ENCODE results near the gene OR1J1.
A peak's percentile ranks its signal among the peaks of the same experiment; 100 is the strongest.

OR1J1 gene, protein sequence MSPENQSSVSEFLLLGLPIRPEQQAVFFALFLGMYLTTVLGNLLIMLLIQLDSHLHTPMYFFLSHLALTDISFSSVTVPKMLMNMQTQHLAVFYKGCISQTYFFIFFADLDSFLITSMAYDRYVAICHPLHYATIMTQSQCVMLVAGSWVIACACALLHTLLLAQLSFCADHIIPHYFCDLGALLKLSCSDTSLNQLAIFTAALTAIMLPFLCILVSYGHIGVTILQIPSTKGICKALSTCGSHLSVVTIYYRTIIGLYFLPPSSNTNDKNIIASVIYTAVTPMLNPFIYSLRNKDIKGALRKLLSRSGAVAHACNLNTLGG

DNA sequence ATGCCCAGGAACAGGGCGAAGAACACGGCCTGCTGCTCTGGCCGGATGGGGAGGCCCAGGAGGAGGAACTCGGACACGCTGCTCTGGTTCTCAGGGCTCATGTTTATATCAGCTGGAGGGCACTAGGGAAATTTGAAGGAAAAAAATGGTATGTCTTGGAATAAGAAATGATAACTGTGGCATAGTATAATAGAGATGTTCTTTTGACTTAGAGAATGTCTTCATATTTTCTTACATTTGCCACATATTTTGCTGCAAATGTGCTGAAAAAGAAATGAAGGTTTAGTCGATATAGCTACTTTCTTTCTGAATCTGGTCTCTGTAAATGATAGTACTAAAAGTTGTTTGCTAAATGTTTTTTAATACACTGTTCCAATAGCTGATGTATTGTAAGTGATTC is at the start of gene OR1J1:
OR1J1 (minus strand) TSS at position 101 of the 400 bp plus-strand sequence; CDS start at position 101, 0 bp downstream.
- no peak for DNase-seq

DNA sequence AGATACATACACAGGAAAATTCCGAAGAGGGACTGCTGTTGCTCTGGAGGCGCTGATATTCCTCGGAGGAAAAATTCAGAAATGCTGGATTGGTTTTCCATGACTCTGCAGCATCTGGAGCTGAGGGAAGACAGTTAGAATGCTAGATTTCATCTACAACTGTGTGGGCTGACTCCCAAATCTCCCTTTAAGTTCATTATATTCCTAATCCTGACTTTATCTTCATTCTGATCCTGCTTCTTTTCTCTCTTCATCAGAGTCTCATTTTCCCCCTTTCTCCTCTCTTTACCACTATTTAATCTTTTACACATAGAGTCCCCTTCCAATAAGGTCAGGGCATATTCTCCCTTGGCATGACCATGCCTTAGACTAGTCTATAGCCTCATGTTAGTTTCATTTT is 49.5 kb upstream of the OR1J1 start, which contains the start of gene OR1N1:
OR1N1 (minus strand) TSS at position 101 of the 400 bp plus-strand sequence; CDS start at position 101, 0 bp downstream.
- DNase-seq, result no peak

DNA sequence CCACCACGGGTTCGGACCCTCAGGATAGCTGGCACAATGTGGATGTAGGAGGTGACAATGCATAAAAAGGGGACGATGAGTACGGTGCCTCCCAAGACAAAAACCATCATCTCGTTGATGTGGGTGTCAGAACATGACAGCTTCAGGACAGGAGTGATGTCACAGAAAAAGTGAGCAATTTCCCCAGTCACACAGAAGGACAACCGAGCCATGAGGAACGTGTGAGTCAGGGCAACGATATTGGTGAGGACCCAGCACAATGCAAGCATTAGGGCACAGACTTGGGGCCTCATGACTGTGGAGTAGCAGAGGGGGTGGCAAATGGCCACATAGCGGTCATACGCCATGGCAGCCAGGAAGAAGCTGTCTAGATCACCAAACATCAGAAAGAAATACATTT is 48.9 kb upstream of the OR1J1 start:
- DNase-seq, result no peak

DNA sequence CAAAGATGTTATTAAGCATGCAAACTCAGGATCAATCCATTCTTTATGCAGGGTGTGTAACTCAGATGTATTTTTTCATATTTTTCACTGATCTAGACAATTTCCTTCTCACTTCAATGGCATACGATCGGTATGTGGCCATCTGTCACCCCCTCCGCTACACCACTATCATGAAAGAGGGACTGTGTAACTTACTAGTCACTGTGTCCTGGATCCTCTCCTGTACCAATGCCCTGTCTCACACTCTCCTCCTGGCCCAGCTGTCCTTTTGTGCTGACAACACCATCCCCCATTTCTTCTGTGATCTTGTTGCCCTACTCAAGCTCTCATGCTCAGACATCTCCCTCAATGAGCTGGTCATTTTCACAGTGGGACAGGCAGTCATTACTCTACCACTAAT is 41.6 kb upstream of the OR1J1 start:
- DNase-seq, result no peak

GRCh38 chr9:122518841-122519240 is 41.1 kb upstream of the OR1J1 start, which contains the start of gene OR1J4:
TSS of gene OR1J4 (plus strand) at chr9:122519141. CDS start at chr9:122519141, 0 bp downstream.
- no peak for DNase-seq

DNA sequence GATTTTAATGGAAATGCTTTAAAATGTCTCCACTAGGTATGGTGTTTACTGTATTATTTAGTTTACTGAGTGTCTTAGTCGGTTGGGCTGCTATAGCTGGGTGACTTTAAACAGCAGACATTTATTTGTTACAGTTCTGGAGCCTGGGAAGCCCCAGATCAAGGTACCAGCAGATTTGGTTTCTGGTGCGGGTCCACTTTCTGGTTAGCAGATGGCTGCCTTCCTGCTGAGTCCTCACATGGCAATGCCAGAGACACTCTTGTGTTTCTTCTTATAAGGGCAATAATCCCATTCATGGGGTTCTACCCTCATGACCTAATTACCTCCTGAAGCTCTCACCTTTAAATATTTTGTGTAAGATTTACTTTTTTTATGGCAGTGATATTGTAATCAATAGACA is 40.5 kb upstream of the OR1J1 start:
- no peak for DNase-seq

- DNase-seq, result no peak
Measured at GRCh38 chr9:122510502-122510901, 32.8 kb upstream of the OR1J1 start, which contains the start of gene OR1J2. TSS of gene OR1J2 (plus strand) at chr9:122510802. CDS start at chr9:122510802, 0 bp downstream.

- no peak for DNase-seq
Measured at GRCh38 chr9:122506964-122507363, 29.2 kb upstream of the OR1J1 start.

GRCh38 chr9:122498883-122499288 is 21.2 kb upstream of the OR1J1 start:
- DNase-seq, result peak in 1 of 6 experiments; percentile 7

DNA sequence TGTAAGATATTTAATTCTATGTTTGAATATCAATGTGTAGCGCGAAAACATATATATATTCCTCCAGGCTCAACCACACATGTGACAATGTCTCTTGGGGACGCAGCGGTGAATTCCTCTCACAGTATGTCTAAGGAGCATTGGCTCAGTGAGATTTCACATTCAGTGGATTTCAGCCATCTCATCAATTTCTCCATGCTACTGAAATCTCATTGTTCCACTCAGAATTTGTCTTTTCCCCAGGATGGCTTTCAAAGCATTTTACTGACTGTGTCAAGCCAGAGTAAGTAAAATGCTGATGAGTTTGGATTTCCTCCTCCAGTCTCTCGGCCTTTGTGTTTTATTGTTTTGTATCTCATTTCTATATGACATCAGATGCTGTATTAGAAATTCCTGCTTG is 1.3 kb upstream of the OR1J1 start:
- no peak for DNase-seq

GRCh38 chr9:122477346-122477745 is 380 bp downstream of the OR1J1 start:
- DNase-seq, result no peak

- no peak for DNase-seq
Measured at GRCh38 chr9:122475717-122476116, 2.0 kb downstream of the OR1J1 start.

GRCh38 chr9:122474561-122474960 is 3.2 kb downstream of the OR1J1 start:
- DNase-seq, result no peak

- DNase-seq, result no peak
Measured at GRCh38 chr9:122468735-122469134, 9.0 kb downstream of the OR1J1 start.

GRCh38 chr9:122466456-122466855 is 11.3 kb downstream of the OR1J1 start:
- no peak for DNase-seq

GRCh38 chr9:122464633-122465567 is 12.8 kb downstream of the OR1J1 start:
- DNase-seq, result peak; percentile 15 to 77 (median 48)

GRCh38 chr9:122463828-122464632 is 13.7 kb downstream of the OR1J1 start:
- DNase-seq, result no peak

- DNase-seq, result no peak
Measured at GRCh38 chr9:122457787-122458186, 19.9 kb downstream of the OR1J1 start.

DNA sequence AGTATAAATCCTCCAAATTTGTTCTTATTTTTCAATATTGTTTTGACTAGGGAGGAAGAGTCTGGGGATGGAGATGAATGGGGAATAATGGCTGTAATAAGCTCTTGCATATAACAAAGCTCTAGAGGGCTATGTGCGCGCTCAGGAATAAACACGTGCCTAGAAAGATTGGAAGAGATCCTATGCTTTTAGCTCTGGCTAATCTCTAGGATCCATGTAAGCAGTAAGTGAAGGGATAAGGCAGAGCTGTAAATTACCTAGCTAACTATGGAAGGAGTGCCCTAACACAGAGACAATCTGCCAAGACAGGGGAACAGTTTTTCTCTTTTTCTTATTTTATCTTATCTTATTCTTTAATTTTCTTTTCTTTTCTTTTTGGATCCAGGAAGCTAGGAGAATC is 21.6 kb downstream of the OR1J1 start:
- no peak for DNase-seq

GRCh38 chr9:122453677-122454135 is 24.0 kb downstream of the OR1J1 start:
- no peak for DNase-seq

GRCh38 chr9:122446819-122447484 is 30.8 kb downstream of the OR1J1 start:
- no peak for DNase-seq

DNA sequence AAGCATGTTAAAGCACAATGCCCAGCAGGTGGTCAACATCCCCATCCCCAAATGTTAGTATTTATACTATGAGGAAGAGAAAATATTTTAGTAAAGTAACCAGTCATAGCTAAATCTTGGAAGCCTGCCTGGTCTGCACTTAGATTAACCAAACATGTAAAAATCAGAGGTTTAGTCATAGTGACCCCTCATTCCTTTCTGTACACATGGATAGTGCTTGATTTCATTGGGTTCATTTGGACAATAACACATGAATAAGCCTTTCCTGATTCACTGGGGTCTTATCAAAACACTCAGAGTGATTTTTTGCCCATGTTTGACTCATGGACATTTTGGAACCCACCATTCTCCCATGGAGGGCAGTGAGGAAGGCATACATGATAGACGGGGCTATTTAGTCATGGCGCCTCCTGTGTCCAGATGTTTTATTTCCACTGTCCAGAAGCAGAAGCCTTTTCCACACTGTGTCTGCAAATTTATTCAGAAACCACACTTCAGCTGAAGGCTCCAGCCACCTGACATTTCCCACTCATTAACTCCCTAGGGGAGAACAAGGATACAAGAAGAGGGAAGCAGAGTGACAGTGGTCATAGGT is 32.5 kb downstream of the OR1J1 start:
- no peak for DNase-seq
